HG02943 (cell line): ENCODE measurements around the gene NR2F1-AS1.

Experiments
- ATAC-seq: cut with Tn5 transposase; IDR thresholded peaks from one replicate; pipeline ENCODE4 v1.9.1; 2021; ENCODE audit warnings: mild to moderate bottlenecking, low read depth, moderate library complexity; ENCODE audit not compliant: unreplicated experiment

NR2F1-AS1 gene

DNA sequence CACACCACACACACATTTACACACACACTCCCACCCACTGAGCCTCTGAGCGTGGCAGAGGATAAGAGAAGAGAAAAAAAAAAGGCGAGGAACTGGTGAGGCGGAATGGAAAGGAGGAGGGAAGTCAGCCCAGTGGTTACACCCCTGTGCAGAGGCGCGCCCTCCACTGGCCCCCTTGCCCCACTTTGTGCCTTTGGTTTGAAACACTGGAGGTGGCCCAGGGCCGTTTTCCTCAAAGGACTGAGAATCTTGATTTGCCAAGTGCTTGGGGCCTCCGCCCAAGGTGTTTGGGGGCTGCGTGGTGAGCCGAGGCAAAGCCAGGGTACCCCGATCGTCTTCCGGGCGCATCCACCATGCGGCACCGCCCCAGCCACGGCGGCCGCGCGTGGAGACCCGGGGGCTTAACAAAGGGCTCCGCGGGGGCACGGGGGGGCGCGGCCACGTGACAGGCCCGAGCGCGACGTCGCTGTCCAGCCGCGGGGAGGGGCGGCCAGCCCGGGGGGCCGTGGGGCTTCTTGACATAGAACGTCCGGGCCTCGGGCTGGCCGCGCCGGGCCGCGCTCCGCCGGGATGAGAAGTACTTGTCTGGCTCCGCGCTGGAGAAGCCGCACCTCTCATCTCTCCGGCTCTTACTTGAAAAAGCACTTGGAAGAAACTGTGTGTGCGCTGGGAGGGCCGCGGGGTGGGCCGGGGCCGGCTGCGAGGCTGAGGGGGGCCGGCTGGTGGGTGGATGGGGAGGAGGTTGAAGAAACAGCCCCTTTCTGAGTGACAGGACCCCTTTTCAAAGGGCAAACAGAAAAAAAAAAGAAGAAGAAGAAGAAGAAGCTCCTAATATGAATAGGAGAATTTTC, 23.0 kb upstream of the NR2F1-AS1 start:
- ATAC-seq, result no peak

DNA sequence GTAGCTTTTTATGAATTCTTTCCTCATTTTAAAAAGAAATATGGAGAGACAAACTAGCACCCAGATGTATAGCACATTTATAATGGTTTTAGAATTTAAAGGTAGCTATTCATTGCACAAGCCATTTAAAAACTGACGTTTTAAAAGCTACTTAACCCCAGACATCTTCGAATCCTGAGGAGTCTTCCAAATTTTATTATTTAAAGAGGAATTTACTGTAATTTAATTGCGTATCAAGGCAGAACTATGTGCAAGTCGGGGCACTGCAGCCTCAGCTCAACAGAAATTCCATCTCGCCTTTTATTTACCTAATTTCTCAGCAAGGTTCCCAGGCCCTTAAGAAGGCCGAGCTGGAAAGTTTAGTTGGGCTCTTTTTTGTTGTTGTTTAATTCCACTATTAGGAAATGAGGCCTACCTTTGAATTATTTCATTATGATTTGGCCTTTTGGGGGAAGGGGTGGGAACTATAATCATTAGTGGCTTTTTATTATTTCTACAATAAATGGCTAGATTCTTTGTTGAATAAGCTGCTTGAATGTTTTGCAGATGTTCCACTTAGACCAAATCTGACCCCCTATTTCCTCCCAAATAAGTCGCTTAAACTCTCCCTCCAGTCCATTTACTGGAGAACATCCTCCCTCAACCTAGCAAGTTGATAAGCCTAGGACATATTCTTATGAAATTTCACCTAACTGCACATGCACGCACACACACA, 22.2 kb upstream of the NR2F1-AS1 start:
- ATAC-seq, result no peak

DNA sequence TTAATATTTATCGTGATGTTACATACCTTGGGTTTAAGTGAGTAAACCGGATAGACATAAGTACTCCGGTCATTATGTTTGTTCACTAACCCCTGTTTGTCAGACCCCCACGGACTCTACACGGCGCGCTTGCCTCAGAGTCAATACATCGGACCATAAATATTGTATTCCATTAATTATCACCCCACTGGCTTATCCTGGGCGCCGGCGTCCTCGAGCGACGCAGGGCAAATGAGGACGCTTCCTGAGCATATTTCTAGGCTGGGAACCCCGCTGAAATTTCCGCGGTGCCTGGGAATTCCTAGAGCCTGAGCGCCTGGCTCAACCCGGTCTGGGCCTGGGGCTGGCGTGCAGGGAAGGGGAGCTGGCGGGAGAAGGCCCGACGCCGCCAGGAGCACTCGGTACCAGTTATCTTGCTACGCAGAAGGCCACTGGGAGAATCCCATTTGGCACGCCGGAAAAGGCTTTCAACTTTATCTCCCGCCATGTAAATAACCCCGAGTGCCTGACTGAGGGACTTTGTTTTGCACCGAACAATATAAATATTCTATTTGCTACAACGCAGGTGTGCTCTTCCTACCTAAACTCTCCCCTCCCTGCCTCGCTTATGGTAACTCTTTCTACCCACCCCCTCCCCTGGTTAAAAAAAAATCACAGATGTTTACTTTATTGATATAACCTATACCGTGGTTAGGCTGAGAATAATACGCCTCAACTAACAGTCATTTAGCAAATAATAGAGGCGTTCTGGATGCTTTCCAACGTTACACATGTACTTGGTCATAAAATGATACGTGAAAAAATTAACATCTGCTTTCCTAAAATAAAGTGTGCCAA, 21.4 kb upstream of the NR2F1-AS1 start:
- no peak for ATAC-seq

DNA sequence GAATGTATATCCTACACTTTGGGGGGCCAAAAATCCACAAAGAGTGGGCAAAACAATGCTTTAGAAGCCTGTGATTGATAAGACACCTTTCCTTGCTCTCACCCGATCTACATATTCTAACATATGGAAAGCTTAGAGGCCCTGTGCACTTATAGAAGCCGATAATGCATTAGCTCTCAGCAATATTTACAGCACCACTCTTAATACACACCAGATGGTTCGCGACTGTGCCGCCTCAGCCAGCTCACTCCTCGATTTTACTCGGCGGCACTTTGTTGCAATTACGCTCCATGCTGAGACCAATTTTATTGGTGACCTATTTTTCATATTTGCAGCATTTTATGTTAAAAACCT, 20.8 kb upstream of the NR2F1-AS1 start:
- ATAC-seq, result no peak

DNA sequence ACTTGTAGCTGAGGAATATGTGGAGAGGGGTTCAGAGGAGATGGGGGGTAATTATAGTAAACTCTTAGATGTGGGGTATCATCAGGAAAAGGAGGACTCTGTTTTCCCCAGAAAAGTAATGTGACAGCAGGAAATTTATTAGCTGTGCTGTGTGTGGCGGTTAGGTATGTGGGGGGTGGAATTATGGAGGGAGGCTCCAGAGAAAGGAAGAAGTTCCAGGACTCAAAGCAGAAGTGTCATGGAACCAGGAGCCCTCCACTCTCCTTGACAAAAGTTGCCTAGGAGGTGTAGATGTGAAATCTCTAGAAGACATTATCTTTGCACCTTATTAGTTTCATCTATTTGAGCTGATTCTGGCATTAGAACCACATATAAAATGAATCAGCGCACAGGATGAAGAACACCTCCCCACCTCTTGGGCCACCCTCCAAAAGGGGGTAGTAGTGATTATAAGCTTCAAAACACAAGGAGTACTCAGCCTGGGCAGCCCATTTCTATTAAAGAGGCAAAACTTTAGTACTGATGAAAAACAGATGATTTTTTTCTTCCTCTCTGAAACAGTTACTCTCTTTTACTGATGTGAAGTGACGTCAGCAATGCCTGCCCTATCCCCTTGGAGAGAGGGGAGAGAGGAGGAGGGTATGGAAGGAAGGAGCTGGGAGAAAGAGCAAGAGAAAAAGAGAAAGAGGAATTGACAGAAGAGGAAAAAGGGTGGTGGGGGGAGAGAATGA, 20.2 kb upstream of the NR2F1-AS1 start:
- ATAC-seq, result no peak

DNA sequence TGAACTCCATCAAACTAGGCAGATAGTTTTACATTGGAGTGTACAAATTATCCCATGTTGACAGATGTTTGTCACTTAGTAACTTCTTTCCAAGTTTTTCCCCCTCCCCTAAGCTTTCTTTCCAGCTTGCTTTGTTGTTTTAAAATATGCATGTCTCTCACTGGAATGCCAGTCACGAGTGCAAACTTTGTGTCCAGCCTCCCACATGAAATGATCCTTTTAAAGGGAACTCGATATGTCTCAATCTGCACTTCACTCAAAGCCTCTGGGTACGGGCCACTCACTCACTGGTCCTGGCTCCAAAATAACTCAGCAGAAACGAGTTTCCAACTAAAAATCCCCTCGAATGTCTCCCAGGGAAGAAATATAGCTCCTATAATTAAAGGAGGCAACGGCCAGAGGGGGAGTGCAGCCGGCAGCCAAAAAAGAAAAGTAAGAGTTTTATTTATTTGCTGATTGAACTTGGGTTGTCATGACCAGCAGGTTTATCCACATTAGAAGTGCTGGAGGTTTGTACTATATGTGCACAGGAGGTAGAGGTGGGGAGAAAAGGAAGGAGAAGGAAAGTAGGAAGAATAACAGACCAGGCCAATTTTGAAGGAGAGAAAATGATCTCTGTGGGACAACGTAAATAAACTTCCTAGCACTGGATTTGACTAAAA, 19.5 kb upstream of the NR2F1-AS1 start:
- no peak for ATAC-seq

DNA sequence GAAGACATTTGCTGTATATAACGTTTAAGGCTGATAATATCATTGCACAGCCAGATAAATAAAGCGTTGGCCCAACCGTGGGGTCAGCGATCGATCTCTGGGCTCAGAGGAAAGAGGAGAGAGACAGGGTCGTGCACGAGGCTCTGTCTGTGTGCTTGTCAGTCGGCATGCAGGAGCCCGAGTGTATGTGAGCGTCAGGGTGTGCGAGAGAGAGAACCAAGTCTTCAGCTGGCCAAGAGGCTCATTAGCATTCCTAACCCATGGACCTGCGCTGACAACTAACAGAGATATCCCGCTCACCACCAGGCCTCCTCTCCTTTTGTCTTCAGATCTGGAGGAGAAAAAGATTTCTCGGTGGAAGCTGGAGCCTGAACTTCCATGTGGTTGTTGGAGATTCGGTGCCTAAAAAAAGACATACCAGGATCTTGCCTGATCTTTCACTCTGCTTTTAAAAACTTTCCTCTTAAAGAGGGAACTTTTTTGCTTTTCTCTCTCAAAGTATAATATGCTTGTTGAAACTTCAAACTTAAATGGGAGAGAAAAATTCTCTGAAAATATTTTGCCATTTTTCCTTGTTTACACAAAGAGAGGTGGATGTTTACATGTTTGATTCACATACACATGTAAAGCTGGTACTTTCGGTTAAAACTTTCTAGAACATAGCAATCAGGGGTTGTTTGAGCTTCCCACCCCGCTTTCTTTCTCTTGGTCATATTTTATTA, 18.5 kb upstream of the NR2F1-AS1 start:
- no peak for ATAC-seq

DNA sequence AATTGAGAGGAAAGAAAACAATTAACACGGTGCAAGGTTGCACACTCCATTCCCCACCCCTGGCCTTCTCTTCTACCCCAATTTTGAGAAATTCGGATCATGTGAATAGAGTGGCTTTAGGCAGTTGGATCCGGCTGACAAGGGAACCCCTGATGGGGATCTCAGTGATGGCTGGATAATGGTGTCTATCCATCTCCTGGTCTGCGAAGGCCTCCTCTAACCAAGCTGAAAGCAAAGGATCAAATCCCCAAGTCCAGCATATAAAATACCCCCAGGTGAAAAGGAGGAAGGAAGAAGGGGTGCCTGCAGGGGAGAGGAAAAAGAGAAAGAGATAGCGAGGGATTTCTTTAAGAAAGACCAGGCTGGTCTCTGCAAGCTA, 18.0 kb upstream of the NR2F1-AS1 start:
- ATAC-seq, result no peak

DNA sequence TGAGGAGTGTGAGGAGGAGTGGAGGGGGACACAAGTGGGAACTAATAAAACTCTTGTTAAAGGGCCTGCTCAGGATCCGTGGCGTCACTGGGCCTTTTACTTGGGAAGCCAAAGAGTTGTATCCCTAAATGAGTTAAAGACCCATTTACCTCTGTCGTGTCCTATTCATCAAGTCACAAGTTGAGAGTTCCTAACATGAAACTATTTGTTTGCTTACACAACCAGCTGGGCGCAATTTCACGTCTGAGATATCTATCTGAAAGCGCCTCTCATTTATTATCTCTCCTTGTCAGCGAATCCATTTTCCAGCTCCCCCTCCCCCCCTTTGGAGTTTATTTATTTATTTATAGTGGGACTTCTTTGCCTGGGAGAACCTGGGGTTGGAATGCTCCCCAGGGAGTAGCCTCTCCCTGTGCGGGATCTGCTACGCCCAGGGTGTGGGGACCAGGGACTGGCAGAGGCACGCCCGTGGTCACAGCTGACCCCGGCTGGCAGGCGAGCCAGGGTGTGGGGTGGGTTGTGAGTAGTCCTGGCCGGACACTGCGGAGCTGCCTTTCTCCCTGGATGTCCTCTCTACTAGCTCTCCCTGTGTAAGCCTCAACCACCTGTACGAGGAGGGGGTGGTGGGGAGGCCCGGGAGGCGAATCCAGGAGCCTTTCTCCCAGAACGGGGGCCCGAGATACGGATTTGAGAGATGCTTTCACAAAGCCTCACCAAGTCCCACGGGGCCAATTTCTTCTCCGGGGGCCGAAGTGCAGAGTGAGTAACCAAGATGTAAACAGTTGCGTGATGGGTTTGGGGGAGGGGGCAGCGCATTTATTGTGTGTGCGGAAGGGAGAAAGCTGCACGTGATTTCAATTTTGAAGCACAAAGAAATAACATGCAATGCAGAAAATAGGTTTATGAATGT, 17.3 kb upstream of the NR2F1-AS1 start:
- ATAC-seq, result no peak

DNA sequence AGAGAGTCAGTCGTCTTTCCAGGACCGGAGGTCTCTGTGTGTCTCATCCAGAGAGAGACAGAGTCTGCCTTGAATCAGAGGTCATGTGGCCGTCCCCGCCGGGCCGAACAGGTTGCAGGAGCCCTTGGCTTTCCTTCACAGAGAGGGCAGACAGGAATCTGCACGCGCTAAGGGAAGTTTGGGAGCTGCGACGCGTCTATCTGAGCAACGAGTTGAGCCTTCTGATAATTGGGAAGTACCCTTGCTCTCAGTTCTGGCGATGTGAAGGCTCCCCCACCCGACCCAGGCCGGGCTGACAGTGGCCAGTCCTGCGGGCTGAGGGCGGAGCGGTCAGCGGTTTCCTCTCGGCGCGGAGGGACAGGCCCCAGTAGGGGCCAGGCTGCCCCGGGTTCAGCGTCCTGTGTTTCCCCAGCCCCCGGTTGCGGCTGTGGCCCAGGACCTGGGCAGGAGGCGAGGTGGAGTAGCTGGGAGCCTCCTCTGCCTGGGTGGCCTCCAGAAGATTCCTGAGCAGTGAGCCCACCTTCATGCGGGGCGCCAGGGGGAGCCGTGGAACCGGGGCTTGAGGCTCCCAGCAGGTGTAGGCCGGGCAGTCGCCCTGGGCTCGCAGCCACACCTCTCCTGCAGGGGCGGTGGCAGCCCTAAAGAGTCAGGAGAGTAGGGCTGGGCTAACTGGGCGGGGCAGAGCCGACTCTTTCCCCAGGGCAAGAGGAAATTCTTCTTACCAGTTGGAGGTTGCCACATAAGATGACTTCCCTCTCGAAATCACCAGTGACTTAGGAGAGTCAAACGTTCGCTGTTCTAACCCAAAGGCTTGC, 15.9 kb upstream of the NR2F1-AS1 start:
- ATAC-seq, result no peak

DNA sequence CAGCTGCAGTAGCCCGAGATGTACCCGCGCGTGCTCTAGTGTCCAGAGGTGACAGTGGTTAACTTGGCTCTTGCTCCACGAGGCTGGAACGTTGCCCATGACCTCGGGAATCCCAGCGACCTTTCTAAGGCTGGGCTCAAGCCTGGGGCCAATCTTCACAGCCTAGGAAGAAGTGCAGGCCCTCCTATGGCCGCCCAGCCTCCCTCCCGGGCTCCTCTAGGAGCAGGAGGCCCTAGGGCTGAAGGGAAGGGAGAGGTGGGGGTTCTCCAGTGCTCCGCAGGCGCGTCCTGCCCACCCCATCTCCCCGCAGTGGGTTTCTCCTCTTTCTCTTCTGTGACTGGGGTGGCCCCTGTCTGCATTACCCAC, 15.3 kb upstream of the NR2F1-AS1 start:
- ATAC-seq, result no peak

DNA sequence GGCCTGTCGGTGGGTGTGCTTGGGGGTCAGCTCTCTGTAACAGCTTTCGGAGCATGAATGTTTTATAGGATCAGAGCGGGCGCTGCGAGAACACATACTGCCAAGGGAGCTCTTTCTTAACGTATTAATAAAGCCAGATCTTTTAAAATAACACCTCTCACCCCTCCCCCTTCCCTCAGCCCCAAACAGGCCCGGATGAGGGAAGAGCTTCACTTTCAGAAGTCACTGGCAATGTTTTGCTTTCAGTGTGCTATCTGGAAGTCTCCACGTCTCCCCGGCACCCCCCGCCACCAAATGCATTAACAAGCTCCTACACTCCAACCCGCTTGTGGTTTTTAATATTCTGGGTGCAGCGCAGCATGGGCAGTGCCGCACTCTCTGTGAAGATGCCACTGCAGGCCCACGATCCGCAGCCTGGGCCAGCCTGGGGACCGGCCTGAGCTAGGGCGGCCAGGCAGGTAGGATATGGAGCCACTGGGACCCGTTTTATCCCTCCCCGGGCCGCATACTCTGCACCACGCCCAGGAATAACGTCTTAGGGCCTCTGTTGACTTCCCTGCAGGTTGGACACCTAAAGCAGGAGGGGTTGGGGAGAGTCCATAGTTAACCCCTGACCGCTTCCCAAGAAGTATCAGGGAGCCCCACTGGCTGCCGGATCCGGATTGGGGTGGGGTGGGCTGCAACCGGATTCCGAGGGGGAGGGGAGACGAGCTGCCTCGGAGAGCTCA, 14.6 kb upstream of the NR2F1-AS1 start:
- ATAC-seq, result no peak

DNA sequence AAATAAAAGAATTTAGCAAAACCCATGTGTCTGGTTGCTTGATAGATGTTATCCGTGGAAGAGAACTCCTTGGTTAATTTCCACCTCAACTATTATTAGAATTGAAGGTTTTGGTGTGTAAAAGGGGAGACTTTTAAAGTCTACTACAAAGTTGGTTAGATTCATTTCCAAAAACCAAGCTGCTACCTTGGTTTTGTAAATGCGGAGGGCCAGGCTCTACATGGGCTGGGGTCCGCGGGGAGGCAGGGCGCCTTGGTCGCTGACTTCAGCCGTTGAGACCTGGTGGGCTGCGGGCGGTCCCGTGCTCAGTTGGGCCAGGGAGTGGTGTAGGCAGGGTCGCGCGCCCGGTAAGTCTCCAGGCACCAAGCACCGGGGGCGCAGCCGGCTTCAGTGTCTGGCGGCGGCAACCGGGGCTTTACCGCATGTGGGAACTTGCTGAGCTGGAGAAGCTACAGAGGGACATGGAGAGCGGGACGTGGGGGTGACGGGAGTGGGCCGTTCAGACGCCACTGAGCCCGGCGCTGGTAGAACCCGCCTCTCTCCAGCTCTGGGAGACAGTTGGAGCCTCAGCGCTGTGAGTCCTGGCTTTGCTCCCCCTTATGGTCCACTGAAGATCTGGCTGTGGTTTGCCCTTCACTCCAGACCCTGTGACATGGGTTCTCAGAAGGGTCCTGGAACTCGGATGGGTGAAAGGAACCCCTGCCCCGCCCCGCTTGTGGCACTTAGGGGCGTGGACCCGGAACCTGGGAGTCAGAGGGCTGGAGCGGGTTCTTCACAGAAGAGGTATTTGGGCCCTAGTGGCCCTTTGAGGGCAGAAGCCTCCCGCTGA, 13.8 kb upstream of the NR2F1-AS1 start:
- no peak for ATAC-seq

DNA sequence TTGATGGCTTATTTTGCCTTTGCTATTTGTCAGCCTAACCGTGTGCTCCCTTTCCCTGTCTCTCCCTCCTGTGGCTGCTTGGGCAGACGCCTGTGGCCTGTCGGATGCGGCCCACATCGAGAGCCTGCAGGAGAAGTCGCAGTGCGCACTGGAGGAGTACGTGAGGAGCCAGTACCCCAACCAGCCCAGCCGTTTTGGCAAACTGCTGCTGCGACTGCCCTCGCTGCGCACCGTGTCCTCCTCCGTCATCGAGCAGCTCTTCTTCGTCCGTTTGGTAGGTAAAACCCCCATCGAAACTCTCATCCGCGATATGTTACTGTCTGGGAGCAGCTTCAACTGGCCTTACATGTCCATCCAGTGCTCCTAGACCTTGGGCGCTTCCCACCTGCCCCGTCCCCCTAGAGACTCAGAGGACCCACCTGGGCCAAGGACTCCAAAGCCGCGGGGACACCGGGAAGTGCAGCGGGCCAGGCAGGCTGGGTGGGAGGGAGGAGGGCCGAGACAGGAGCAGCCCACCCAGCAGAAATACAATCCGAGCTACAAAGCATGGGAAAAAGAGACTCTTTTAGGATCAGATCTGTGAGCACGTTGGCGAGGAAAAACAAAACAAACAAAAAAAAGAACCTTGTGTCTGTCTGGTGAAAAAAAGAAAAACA, 12.6 kb upstream of the NR2F1-AS1 start:
- no peak for ATAC-seq

DNA sequence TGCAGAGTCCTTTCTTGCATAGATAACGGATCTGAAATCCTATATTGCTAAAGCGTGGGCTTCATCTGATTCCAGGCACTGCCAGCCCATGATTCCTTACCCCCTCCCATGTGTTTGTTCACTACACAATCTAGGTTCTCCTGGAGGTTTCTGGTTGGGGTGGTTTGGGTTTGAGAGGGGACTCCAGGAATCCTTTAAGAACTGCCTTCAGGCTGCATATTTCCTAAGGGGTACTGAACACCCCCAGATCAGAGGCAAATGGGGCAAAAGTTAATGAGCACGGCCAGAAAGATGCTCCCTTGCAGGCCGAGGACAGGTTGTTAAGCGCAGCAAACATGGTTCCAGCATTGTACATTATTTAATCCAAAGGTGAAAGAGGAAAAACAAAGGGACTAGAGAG, 11.9 kb upstream of the NR2F1-AS1 start:
- no peak for ATAC-seq
